WTC11 (cell line): ENCODE data around the gene NUP50. TPM values are rescaled to one million over a fixed set of nuclear protein-coding genes. Genes with fewer than 3 reads are reported as not detected.

Experiments used
- ATAC-seq: fragments of 200-7000 bp; cut with Tn5 transposase; 2 replicates; pipeline ENCODE4 v1.10.0; 2021; ENCODE audit warnings: mild to moderate bottlenecking, moderate library complexity
- CTCF ChIA-PET: fragments of 300-600 bp; sonication (Branson Sonifier 250); formaldehyde crosslinking; loops from one replicate; lab custom pipeline; 2021; ENCODE audit warnings: antibody characterized with exemption; lab: Charles Lee
- POLR2A ChIA-PET: fragments of 350-600 bp; sonication (Branson Sonifier 250); formaldehyde crosslinking; loops from one replicate; lab custom pipeline; 2021; ENCODE audit warnings: antibody characterized with exemption; lab: Charles Lee
- DNase-seq: peaks from one replicate; pipeline ENCODE4 v3.0.0; 2021; ENCODE audit warnings: low spot score
- H3K27ac Mint-ChIP-seq: 2 replicates; pipeline ENCODE4 v1.8.0; 2021; ENCODE audit warnings: mixed read lengths
- H3K27me3 Mint-ChIP-seq: 2 replicates; pipeline ENCODE4 v1.8.0; 2021; ENCODE audit warnings: low read depth, mild to moderate bottlenecking, moderate library complexity, mixed read lengths
- H3K36me3 Mint-ChIP-seq: 2 replicates; pipeline ENCODE4 v1.8.0; 2021; ENCODE audit warnings: mixed read lengths
- H3K4me1 Mint-ChIP-seq: 2 replicates; pipeline ENCODE4 v1.8.0; 2022; ENCODE audit warnings: mixed read lengths
- H3K4me3 Mint-ChIP-seq: 2 replicates; pipeline ENCODE4 v1.8.0; 2021; ENCODE audit warnings: mild to moderate bottlenecking, moderate library complexity, mixed read lengths
- H3K9me3 Mint-ChIP-seq: 2 replicates; pipeline ENCODE4 v1.8.0; 2021; ENCODE audit warnings: mixed read lengths
- ATF1 ChIP-seq: sonication (generic); formaldehyde crosslinking; IDR thresholded peaks from 2 replicates; pipeline ENCODE4 v1.8.1; 2023; ENCODE audit warnings: mild to moderate bottlenecking, moderate library complexity, missing genetic modification reagents
- ELF4 ChIP-seq: sonication (generic); formaldehyde crosslinking; IDR thresholded peaks from 2 replicates; pipeline ENCODE4 v1.8.1; 2022; ENCODE audit warnings: low read depth, mild to moderate bottlenecking, moderate library complexity, missing genetic modification reagents
- FOXP1 ChIP-seq: sonication (generic); formaldehyde crosslinking; IDR thresholded peaks from 2 replicates; pipeline ENCODE4 v1.8.0; 2022; ENCODE audit warnings: missing genetic modification reagents, mild to moderate bottlenecking, moderate library complexity, borderline replicate concordance
- IRF2 ChIP-seq: sonication (generic); formaldehyde crosslinking; IDR thresholded peaks from 2 replicates; pipeline ENCODE4 v1.8.0; 2022; ENCODE audit warnings: low read depth, missing genetic modification reagents, borderline replicate concordance
- JUN ChIP-seq: sonication (generic); formaldehyde crosslinking; IDR thresholded peaks from 2 replicates; pipeline ENCODE4 v1.8.0; 2023; ENCODE audit warnings: mild to moderate bottlenecking, missing genetic modification reagents
- MXD4 ChIP-seq: fragments of 250-450 bp; sonication (Bioruptor Pico); IDR thresholded peaks from 2 replicates; pipeline ENCODE4 v1.8.0; 2021; ENCODE audit warnings: mild to moderate bottlenecking, moderate library complexity, borderline replicate concordance
- NFATC4 ChIP-seq: fragments of 250-450 bp; sonication (Bioruptor Pico); IDR thresholded peaks from 2 replicates; pipeline ENCODE4 v1.9.0; 2021; ENCODE audit warnings: mild to moderate bottlenecking
- NFE2L1 ChIP-seq: sonication (generic); formaldehyde crosslinking; IDR thresholded peaks from 2 replicates; pipeline ENCODE4 v1.8.1; 2023; ENCODE audit warnings: missing genetic modification reagents
- PRDM15 ChIP-seq: sonication (generic); formaldehyde crosslinking; IDR thresholded peaks from 2 replicates; pipeline ENCODE4 v1.8.0; 2022; ENCODE audit warnings: missing genetic modification reagents
- RELA ChIP-seq: sonication (generic); formaldehyde crosslinking; IDR thresholded peaks from 2 replicates; pipeline ENCODE4 v1.8.1; 2022; ENCODE audit warnings: missing genetic modification reagents, mild to moderate bottlenecking, borderline replicate concordance
- ZNF263 ChIP-seq: sonication (generic); formaldehyde crosslinking; IDR thresholded peaks from 2 replicates; pipeline ENCODE4 v1.8.1; 2022; ENCODE audit warnings: low read depth, mild to moderate bottlenecking, moderate library complexity, missing genetic modification reagents
- ZNF281 ChIP-seq: sonication (generic); formaldehyde crosslinking; IDR thresholded peaks from 2 replicates; pipeline ENCODE4 v1.8.0; 2023; ENCODE audit warnings: mild to moderate bottlenecking, missing genetic modification reagents
- ZNF396 ChIP-seq: fragments of 250-450 bp; sonication (Bioruptor Pico); IDR thresholded peaks from 2 replicates; pipeline ENCODE4 v1.8.0; 2021; ENCODE audit warnings: mild to moderate bottlenecking, moderate library complexity, borderline replicate concordance
- ZNF416 ChIP-seq: fragments of 250-450 bp; sonication (Bioruptor Pico); IDR thresholded peaks from 2 replicates; pipeline ENCODE4 v1.9.0; 2021; ENCODE audit warnings: mild to moderate bottlenecking, inconsistent platforms
- ZNF423 ChIP-seq: fragments of 250-450 bp; sonication (Bioruptor Pico); IDR thresholded peaks from 2 replicates; pipeline ENCODE4 v2.1.2; 2022; ENCODE audit warnings: mild to moderate bottlenecking, moderate library complexity
- ZNF512 ChIP-seq: sonication (generic); formaldehyde crosslinking; IDR thresholded peaks from 2 replicates; pipeline ENCODE4 v1.8.1; 2022; ENCODE audit warnings: missing genetic modification reagents, borderline replicate concordance
- ZSCAN18 ChIP-seq: fragments of 250-450 bp; sonication (Bioruptor Pico); IDR thresholded peaks from 2 replicates; pipeline ENCODE4 v2.1.2; 2022; ENCODE audit warnings: mild to moderate bottlenecking, moderate library complexity
- total RNA-seq: library from RNA; stranded (reverse); gene quantifications from 3 replicates; pipeline ENCODE4 v1.2.3, GENCODE V29; 2021
- TF ChIP-seq, protein P1 (sequence below): fragments of 250-450 bp; sonication (Bioruptor Pico); IDR thresholded peaks from 2 replicates; pipeline ENCODE4 v1.9.0; 2021; ENCODE audit warnings: mild to moderate bottlenecking, borderline replicate concordance
- TF ChIP-seq, protein P2 (sequence below): sonication (generic); formaldehyde crosslinking; conservative IDR thresholded peaks from 2 replicates; pipeline ENCODE4 v1.8.1; 2023; ENCODE audit warnings: mild to moderate bottlenecking, low read depth, missing genetic modification reagents, moderate library complexity

Gene NUP50
- total RNA-seq, 1 experiment from 2014 or later: 131 TPM

DNA sequence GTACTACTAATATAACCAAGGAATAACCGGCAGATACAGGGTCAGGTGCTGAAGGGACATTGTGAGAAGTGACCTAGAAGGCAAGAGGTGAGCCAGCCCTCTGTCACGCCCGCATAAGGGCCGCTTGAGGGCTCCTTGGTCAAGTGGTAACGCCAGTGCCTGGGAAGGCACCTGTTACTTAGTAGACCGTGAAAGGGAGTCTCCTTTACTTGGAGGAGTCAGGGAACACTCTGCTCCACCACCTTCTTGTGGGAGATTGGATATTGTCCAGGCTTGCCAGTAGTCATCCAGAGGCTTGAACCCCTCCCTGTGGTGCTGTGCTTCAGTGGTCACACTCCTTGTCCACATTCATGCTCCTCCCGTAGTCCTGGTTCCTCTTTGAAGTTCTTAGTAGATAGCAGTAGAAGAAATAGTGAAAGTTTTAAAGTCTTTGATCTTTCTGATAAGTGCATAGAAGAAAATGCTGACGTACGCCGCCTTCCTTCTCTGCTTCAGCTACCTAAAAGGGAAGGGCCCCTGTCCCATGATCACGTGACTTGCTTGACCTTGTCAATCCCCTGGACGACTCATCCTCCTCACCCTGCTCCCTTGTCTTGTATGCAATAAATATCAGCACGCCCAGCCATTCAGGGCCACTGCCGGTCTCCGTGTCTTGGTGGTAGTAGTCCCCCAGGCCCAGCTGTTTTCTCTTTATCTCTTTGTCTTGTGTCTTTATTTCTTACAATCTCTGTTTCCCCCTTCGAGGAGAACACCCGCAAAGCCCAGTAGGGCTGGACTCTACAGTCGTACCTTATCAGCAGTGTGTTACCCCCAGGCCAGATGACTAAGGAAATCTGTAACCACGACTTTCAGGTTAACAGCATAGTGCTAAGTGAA is 6.1 kb downstream of the NUP50 start:
- Mint-ChIP-seq H3K4me3 (no peak overlapping the region), H3K27ac (no peak overlapping the region), H3K27me3 (no peaks in the 10 kb centered on the region), H3K9me3 (no peaks in the 10 kb centered on the region), H3K36me3 (peaks cover 60% of the 10 kb centered on the region), H3K4me1 (peaks cover 13% of the 10 kb centered on the region)
- ATAC-seq: no peak
- POLR2A ChIA-PET: no interaction called here
- TF ChIP-seq NFE2L1 (CRISPR knock-in tag): no peak
- TF ChIP-seq ELF4 (CRISPR knock-in tag): no peak
- no peak for TF ChIP-seq ZNF396 (CRISPR knock-in tag)
- no peak for TF ChIP-seq FOXP1 (CRISPR knock-in tag)
- TF ChIP-seq, protein P1, sequence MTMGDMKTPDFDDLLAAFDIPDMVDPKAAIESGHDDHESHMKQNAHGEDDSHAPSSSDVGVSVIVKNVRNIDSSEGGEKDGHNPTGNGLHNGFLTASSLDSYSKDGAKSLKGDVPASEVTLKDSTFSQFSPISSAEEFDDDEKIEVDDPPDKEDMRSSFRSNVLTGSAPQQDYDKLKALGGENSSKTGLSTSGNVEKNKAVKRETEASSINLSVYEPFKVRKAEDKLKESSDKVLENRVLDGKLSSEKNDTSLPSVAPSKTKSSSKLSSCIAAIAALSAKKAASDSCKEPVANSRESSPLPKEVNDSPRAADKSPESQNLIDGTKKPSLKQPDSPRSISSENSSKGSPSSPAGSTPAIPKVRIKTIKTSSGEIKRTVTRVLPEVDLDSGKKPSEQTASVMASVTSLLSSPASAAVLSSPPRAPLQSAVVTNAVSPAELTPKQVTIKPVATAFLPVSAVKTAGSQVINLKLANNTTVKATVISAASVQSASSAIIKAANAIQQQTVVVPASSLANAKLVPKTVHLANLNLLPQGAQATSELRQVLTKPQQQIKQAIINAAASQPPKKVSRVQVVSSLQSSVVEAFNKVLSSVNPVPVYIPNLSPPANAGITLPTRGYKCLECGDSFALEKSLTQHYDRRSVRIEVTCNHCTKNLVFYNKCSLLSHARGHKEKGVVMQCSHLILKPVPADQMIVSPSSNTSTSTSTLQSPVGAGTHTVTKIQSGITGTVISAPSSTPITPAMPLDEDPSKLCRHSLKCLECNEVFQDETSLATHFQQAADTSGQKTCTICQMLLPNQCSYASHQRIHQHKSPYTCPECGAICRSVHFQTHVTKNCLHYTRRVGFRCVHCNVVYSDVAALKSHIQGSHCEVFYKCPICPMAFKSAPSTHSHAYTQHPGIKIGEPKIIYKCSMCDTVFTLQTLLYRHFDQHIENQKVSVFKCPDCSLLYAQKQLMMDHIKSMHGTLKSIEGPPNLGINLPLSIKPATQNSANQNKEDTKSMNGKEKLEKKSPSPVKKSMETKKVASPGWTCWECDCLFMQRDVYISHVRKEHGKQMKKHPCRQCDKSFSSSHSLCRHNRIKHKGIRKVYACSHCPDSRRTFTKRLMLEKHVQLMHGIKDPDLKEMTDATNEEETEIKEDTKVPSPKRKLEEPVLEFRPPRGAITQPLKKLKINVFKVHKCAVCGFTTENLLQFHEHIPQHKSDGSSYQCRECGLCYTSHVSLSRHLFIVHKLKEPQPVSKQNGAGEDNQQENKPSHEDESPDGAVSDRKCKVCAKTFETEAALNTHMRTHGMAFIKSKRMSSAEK: no peak
- TF ChIP-seq NFATC4 (CRISPR knock-in tag): no peak
- TF ChIP-seq JUN: no peak
- TF ChIP-seq, protein P2, sequence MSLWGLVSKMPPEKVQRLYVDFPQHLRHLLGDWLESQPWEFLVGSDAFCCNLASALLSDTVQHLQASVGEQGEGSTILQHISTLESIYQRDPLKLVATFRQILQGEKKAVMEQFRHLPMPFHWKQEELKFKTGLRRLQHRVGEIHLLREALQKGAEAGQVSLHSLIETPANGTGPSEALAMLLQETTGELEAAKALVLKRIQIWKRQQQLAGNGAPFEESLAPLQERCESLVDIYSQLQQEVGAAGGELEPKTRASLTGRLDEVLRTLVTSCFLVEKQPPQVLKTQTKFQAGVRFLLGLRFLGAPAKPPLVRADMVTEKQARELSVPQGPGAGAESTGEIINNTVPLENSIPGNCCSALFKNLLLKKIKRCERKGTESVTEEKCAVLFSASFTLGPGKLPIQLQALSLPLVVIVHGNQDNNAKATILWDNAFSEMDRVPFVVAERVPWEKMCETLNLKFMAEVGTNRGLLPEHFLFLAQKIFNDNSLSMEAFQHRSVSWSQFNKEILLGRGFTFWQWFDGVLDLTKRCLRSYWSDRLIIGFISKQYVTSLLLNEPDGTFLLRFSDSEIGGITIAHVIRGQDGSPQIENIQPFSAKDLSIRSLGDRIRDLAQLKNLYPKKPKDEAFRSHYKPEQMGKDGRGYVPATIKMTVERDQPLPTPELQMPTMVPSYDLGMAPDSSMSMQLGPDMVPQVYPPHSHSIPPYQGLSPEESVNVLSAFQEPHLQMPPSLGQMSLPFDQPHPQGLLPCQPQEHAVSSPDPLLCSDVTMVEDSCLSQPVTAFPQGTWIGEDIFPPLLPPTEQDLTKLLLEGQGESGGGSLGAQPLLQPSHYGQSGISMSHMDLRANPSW: no peak
- no peak for TF ChIP-seq ATF1
- TF ChIP-seq ZNF512 (CRISPR knock-in tag): no peak
- no peak for TF ChIP-seq ZSCAN18 (CRISPR knock-in tag)
- no peak for TF ChIP-seq IRF2 (CRISPR knock-in tag)
- no peak for TF ChIP-seq ZNF263
- TF ChIP-seq ZNF423 (CRISPR knock-in tag): no peak
- TF ChIP-seq MXD4 (CRISPR knock-in tag): no peak
- no peak for TF ChIP-seq ZNF416 (CRISPR knock-in tag)
- TF ChIP-seq PRDM15 (CRISPR knock-in tag): no peak
- no peak for TF ChIP-seq ZNF281 (CRISPR knock-in tag)
- no peak for TF ChIP-seq RELA (CRISPR knock-in tag)
- DNase-seq: no peak
- CTCF ChIA-PET: no interaction called here
